Testis (tissue), 3 donors: ENCODE measurements around the gene RBM24. TPM values are rescaled to one million over a fixed set of nuclear protein-coding genes. Genes with fewer than 3 reads are reported as not detected.

Source experiments
- DNase-seq: peaks from one replicate; pipeline ENCODE4 v3.0.0-alpha.2; 2019
- H3K27ac ChIP-seq, 2 donors: fragments of 200-600 bp; sonication (generic); one replicate each; pipeline ENCODE4 v1.5.1; 2019
- H3K27me3 ChIP-seq: fragments of 200-600 bp; sonication (generic); one replicate; pipeline ENCODE4 v1.5.1; 2019
- H3K36me3 ChIP-seq: fragments of 200-600 bp; sonication (generic); one replicate; pipeline ENCODE4 v1.5.1; 2017; ENCODE audit warnings: low read depth; ENCODE audit errors: missing control alignments
- H3K4me1 ChIP-seq: fragments of 200-600 bp; sonication (generic); one replicate; pipeline ENCODE4 v1.5.1; 2019
- H3K4me3 ChIP-seq, 2 donors: fragments of 200-600 bp; sonication (generic); one replicate each; pipeline ENCODE4 v1.5.1; 2017 to 2019
- H3K9me3 ChIP-seq: fragments of 200-600 bp; sonication (generic); one replicate; pipeline ENCODE4 v1.5.1; 2017
- POLR2A ChIP-seq: fragments of 450-650 bp; IDR thresholded peaks from one replicate; pipeline ENCODE4 v1.6.1; 2017; ENCODE audit warnings: antibody characterized with exemption, mild to moderate bottlenecking, moderate library complexity
- WGBS, 2 donors: methylation state at CpG; one replicate each; pipeline ENCODE4 v1.1.5; 2018; 5-methylcytosine and 5-hydroxymethylcytosine counted together
- intact Hi-C: fragments of 100-400 bp; cut with DNase I; formaldehyde crosslinking; loops from one replicate; pipeline ENCODE4 v1.15.1; 2023; ENCODE audit warnings: low total_unique reads
- polyA plus RNA-seq: library from polyadenylated mRNA; stranded (reverse); fragments of 350-450 nt; fragmentation: Illumina TruSeq; extraction: RNeasy Lipid Tissue Mini Kit (QIAGEN cat#74804); gene quantifications from one replicate; pipeline ENCODE4 v1.2.3, GENCODE V29; 2014; ENCODE audit warnings: low read depth, low replicate concordance; ENCODE audit not compliant: insufficient read depth
- total RNA-seq, 2 donors: library from RNA; depleted of rRNA; stranded (reverse); fragments of >200 nt; gene quantifications; one replicate each; pipeline ENCODE4 v1.2.3, GENCODE V29; 2016
- TF ChIP-seq, protein P1 (sequence below), 3 experiments: fragments of 450-650 bp in 2 of 3; fragments of 200-600 bp in 1 of 3; sonication (generic) in 1 of 3; IDR thresholded peaks; one replicate each; pipeline ENCODE4 v1.5.1; 2016 to 2019; ENCODE audit warnings: antibody characterized with exemption in 3 of 3, mild to moderate bottlenecking in 2 of 3, moderate library complexity in 1 of 3

The RBM24 gene
- total and polyA plus RNA-seq, 3 donors from 2014 or later, result 8.9 to 18.6 (median 9.1) TPM

DNA sequence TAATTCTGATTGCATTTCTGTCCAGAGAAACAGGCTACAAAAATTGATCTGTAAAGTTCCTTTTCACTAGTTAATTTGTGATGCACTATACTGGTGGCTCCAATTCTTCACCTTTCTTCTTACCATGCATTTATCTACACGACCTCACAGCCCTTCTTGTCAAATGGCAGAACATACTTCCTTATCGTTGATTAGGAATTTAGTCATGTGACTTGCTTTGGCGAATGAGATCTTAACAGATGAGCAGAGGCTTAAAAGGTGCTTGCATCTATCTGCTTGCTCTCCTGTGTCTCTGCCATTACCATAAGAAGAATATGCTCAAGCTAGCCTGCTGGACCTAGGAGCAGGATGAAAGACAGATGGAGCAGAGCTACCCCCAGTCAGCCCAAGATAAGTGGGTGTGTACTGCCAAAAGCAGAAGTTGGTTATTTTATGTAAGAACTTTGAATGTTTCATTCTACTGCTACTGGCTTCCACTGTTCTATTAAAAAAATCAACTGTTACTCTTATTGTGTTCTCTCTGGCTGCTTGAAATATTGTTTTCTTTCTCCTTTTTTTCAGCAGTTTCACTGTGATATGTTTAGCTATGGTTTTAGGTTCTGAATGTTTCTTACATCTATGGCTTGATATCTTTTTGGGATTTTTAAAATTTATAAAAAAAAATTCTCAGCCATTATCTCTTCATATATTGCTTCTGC, 40.2 kb upstream of the RBM24 start:
- intact Hi-C loops, result no loop called here
- no peak for TF ChIP-seq POLR2A
- TF ChIP-seq, protein P1, sequence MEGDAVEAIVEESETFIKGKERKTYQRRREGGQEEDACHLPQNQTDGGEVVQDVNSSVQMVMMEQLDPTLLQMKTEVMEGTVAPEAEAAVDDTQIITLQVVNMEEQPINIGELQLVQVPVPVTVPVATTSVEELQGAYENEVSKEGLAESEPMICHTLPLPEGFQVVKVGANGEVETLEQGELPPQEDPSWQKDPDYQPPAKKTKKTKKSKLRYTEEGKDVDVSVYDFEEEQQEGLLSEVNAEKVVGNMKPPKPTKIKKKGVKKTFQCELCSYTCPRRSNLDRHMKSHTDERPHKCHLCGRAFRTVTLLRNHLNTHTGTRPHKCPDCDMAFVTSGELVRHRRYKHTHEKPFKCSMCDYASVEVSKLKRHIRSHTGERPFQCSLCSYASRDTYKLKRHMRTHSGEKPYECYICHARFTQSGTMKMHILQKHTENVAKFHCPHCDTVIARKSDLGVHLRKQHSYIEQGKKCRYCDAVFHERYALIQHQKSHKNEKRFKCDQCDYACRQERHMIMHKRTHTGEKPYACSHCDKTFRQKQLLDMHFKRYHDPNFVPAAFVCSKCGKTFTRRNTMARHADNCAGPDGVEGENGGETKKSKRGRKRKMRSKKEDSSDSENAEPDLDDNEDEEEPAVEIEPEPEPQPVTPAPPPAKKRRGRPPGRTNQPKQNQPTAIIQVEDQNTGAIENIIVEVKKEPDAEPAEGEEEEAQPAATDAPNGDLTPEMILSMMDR (IDR thresholded peaks at IDR 0.05), result no peak
- Histone ChIP-seq H3K9me3 (no peaks in the 10 kb centered on the region), H3K36me3 (no peaks in the 10 kb centered on the region), H3K27ac (no peak overlapping the region), H3K4me3 (no peak overlapping the region), H3K27me3 (no peaks in the 10 kb centered on the region), H3K4me1 (no peaks in the 10 kb centered on the region)
- 70 to 73% methylated on average over 3 of the region's 3 CpGs for WGBS, 2 donors
- no peak for DNase-seq

DNA sequence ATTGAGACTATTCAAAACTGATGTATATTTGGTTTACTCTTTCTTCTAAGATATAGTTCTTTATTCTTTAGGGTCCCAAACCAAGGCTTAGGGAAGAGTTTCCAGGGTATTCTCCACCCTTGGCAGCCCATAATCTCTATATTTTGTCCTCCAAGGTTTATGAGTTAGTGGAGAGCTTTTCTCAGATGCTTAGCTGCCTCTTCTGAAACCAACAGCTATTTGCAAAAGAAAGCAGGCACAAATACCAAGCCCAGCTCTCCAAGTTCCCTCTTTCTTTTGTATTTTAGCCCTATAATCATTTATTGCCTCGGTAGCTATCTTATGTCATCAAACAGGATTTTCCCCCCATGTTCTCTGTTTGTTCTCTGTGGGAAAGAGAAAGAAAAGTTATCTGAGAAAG, 39.1 kb upstream of the RBM24 start:
- intact Hi-C loops, result no loop called here
- H3K27ac ChIP-seq, result no peak overlapping the region
- H3K4me3 ChIP-seq, result no peak overlapping the region
- no peak for DNase-seq
- H3K27me3 ChIP-seq, result no peaks in the 10 kb centered on the region
- TF ChIP-seq POLR2A, result no peak
- TF ChIP-seq, protein P1 (IDR thresholded peaks at IDR 0.05), result no peak
- no peaks in the 10 kb centered on the region for H3K36me3 ChIP-seq
- no peaks in the 10 kb centered on the region for H3K4me1 ChIP-seq
- 50 to 52% methylated on average over 1 of the region's 1 CpG for WGBS, 2 donors
- no peaks in the 10 kb centered on the region for H3K9me3 ChIP-seq

DNA sequence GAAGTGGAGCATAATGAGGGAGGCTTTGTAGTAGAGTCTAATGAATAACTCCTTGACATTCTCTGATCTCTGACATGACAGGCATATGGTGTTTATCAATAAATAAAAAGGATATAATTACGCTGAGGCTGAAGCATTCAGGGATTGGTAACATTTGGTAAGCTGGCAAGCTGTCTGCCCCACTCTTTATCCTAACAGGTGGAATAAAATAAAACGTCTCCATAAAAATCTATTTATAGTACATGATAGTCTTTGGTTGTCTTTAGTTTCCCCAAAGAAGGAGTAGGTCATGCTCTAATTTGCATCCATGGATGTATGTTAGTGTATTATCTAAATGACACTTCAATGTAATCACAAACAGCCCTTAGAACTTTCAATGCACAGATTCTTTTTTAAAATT, 30.9 kb upstream of the RBM24 start:
- no peak for TF ChIP-seq POLR2A
- TF ChIP-seq, protein P1 (IDR thresholded peaks at IDR 0.05), result no peak
- WGBS, 2 donors, result 49 to 68% methylated on average over 2 of the region's 2 CpGs
- Histone ChIP-seq H3K4me1 (no peaks in the 10 kb centered on the region), H3K27me3 (no peaks in the 10 kb centered on the region), H3K9me3 (no peaks in the 10 kb centered on the region), H3K36me3 (no peaks in the 10 kb centered on the region), H3K27ac (no peak overlapping the region), H3K4me3 (no peak overlapping the region)
- no peak for DNase-seq
- intact Hi-C loops, result no loop called here

DNA sequence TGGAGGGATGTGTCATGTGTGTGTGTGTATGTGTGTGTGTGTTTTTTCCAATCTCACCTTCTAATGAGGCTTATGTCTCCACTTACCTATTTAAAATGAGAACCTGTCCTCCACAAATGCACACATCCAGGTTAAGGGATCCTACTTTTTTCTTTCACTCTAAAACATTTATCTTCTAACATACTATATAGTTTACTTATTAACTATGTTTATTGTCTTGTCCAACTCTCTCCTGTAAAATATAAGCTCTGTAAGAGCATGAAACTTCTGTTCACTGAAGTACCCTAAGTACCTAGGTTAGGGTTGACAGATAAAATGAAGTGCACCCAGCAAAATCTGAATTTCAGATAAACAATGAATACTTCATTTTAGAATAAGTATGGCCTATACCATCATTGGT, 29.2 kb upstream of the RBM24 start:
- H3K36me3 ChIP-seq, result no peaks in the 10 kb centered on the region
- H3K27ac ChIP-seq, result no peak overlapping the region
- intact Hi-C loops, result no loop called here
- no peaks in the 10 kb centered on the region for H3K4me1 ChIP-seq
- no peaks in the 10 kb centered on the region for H3K27me3 ChIP-seq
- TF ChIP-seq POLR2A, result no peak
- DNase-seq, result no peak
- H3K9me3 ChIP-seq, result no peaks in the 10 kb centered on the region
- H3K4me3 ChIP-seq, result no peak overlapping the region

DNA sequence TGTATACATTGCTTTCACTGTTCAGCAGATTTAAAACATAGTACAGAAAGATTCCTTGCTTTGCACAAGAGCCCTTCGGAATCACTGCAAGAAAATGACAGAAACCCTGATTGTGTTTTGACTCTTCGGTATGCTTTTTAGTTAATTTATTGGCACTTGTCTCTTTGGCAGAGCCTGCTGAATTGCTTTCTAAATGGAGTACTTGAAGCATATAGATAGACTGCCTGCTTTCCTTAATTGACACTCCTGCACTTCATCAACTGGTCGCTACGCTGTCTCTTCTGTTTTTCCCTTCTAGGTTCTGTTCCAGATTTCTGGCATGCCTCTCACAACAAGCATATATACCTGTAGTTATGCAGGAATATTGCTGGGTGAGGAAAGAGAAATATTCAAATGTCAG, 22.4 kb upstream of the RBM24 start:
- no peaks in the 10 kb centered on the region for H3K4me1 ChIP-seq
- no peak for DNase-seq
- no peaks in the 10 kb centered on the region for H3K27me3 ChIP-seq
- 76 to 78% methylated on average over 4 of the region's 4 CpGs for WGBS, 2 donors
- H3K36me3 ChIP-seq, result no peaks in the 10 kb centered on the region
- H3K27ac ChIP-seq, result no peak overlapping the region
- intact Hi-C loops, result no loop called here
- TF ChIP-seq, protein P1 (IDR thresholded peaks at IDR 0.05), result no peak
- no peak for TF ChIP-seq POLR2A
- no peaks in the 10 kb centered on the region for H3K9me3 ChIP-seq
- H3K4me3 ChIP-seq, result no peak overlapping the region
